ENCODE measurements around the gene GCSAML. TPM values are rescaled to one million over a fixed set of nuclear protein-coding genes. Genes with fewer than 3 reads are reported as not detected.

The GCSAML gene
- total RNA-seq, 1 donor from 2014 or later, result 0.19 TPM

- no peaks in the 10 kb centered on the region for H3K4me1 ChIP-seq
- peaks cover 12% of the 10 kb centered on the region for H3K9me3 ChIP-seq (replicated peaks)
- intact Hi-C loops (cut with micrococcal nuclease), result no loop called here
- H3K4me3 ChIP-seq, result no peak within 1 kb of the TSS
- TF ChIP-seq CTCF (IDR thresholded peaks at IDR 0.05; ENCODE audit: borderline replicate concordance), result no peak
- no peak within 1 kb of the TSS for H3K27ac ChIP-seq (replicated peaks)
- DNase-seq, result no peak
- H3K36me3 ChIP-seq, result no peaks in the 10 kb centered on the region
- no peaks in the 10 kb centered on the region for H3K27me3 ChIP-seq (ENCODE audit: low read depth)
These were observed 56.4 kb downstream of the GCSAML start, which contains the start of gene OR2G3 for GRCh38 chr1:247605286-247605685. Gene OR2G3, plus strand, starts transcription at chr1:247605586. Its CDS starts 0 bp downstream, at chr1:247605586.

- H3K9me3 ChIP-seq (replicated peaks), result peaks cover 28% of the 10 kb centered on the region
- H3K4me1 ChIP-seq, result no peaks in the 10 kb centered on the region
- no peaks in the 10 kb centered on the region for H3K27me3 ChIP-seq (ENCODE audit: low read depth)
- no peaks in the 10 kb centered on the region for H3K36me3 ChIP-seq
- no peak overlapping the region for H3K4me3 ChIP-seq
- H3K27ac ChIP-seq (replicated peaks), result no peak overlapping the region
- intact Hi-C loops (cut with micrococcal nuclease), result no loop called here
- no peak for TF ChIP-seq CTCF (IDR thresholded peaks at IDR 0.05; ENCODE audit: borderline replicate concordance)
- no peak for DNase-seq
These were observed 64.5 kb downstream of the GCSAML start for GRCh38 chr1:247613405-247613804.

- Histone ChIP-seq H3K9me3 (replicated peaks) (peaks cover 22% of the 10 kb centered on the region), H3K4me1 (no peaks in the 10 kb centered on the region), H3K4me3 (no peak overlapping the region), H3K27ac (replicated peaks) (no peak overlapping the region), H3K27me3 (ENCODE audit: low read depth) (no peaks in the 10 kb centered on the region), H3K36me3 (no peaks in the 10 kb centered on the region)
- intact Hi-C loops (cut with micrococcal nuclease), result no loop called here
- DNase-seq, result no peak
- no peak for TF ChIP-seq CTCF (IDR thresholded peaks at IDR 0.05; ENCODE audit: borderline replicate concordance)
These were observed 65.7 kb downstream of the GCSAML start for GRCh38 chr1:247614625-247615024.

Other genes with a start within 250 kb of the GCSAML start
- gene ZNF496, start 217.3 kb upstream of the GCSAML start, total RNA-seq, result 12.8 TPM
- gene NLRP3, start 133.0 kb upstream of the GCSAML start, total RNA-seq, result 0.66 TPM
- not detected for gene OR2B11, start 91.0 kb upstream of the GCSAML start, total RNA-seq
- not detected for gene OR2C3, start 12.7 kb upstream of the GCSAML start, total RNA-seq
- not detected for gene OR2G2, start 39.2 kb downstream of the GCSAML start, total RNA-seq
- gene OR2G3, start 56.5 kb downstream of the GCSAML start, total RNA-seq, result not detected
- not detected for gene OR13G1, start 130.6 kb downstream of the GCSAML start, total RNA-seq
- gene OR6F1, start 167.5 kb downstream of the GCSAML start, total RNA-seq, result not detected
- not detected for gene OR14K1, start 189.5 kb downstream of the GCSAML start, total RNA-seq
- not detected for gene OR14A2, start 199.0 kb downstream of the GCSAML start, total RNA-seq
- gene OR1C1, start 211.4 kb downstream of the GCSAML start, total RNA-seq, result not detected